Measurements from ENCODE around the gene LRP5. TPM values are rescaled to one million over a fixed set of nuclear protein-coding genes. Genes with fewer than 3 reads are reported as not detected.

LRP5 gene
- total RNA-seq, 1 donor from 2014 or later, result 17.4 TPM

DNA sequence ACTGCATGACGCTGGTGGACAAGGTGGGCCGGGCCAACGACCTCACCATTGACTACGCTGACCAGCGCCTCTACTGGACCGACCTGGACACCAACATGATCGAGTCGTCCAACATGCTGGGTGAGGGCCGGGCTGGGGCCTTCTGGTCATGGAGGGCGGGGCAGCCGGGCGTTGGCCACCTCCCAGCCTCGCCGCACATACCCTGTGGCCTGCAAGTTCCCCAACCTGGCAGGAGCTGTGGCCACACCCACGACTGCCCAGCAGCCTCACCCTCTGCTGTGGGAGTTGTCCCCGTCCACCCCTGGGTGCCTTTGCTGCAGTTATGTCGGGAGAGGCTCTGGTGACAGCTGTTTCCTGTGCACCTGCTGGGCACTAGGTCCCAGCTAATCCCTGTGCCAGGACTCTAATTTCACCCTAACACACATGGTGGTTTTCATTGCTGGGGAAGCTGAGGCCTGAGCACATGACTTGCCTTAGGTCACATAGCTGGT, 99.2 kb downstream of the LRP5 start:
- H3K4me3 Mint-ChIP-seq (ENCODE audit: unreplicated experiment), result no peak overlapping the region
- TF ChIP-seq, protein P1, sequence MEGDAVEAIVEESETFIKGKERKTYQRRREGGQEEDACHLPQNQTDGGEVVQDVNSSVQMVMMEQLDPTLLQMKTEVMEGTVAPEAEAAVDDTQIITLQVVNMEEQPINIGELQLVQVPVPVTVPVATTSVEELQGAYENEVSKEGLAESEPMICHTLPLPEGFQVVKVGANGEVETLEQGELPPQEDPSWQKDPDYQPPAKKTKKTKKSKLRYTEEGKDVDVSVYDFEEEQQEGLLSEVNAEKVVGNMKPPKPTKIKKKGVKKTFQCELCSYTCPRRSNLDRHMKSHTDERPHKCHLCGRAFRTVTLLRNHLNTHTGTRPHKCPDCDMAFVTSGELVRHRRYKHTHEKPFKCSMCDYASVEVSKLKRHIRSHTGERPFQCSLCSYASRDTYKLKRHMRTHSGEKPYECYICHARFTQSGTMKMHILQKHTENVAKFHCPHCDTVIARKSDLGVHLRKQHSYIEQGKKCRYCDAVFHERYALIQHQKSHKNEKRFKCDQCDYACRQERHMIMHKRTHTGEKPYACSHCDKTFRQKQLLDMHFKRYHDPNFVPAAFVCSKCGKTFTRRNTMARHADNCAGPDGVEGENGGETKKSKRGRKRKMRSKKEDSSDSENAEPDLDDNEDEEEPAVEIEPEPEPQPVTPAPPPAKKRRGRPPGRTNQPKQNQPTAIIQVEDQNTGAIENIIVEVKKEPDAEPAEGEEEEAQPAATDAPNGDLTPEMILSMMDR (IDR thresholded peaks at IDR 0.05; ENCODE audit: partially characterized antibody, unreplicated experiment), result no peak
- no peaks in the 10 kb centered on the region for H3K36me3 Mint-ChIP-seq (ENCODE audit: unreplicated experiment)
- H3K4me1 Mint-ChIP-seq (ENCODE audit: low read depth, unreplicated experiment), result peaks cover 2% of the 10 kb centered on the region
- peaks cover 7% of the 10 kb centered on the region for H3K27me3 Mint-ChIP-seq (ENCODE audit: unreplicated experiment)
- no peak for DNase-seq
- no peak overlapping the region for H3K27ac Mint-ChIP-seq (ENCODE audit: unreplicated experiment)
- no peaks in the 10 kb centered on the region for H3K9me3 Mint-ChIP-seq (ENCODE audit: unreplicated experiment)

GRCh38 chr11:68412593-68413475, 100.4 kb downstream of the LRP5 start:
- H3K36me3 Mint-ChIP-seq (ENCODE audit: unreplicated experiment), result no peaks in the 10 kb centered on the region
- H3K27ac Mint-ChIP-seq (ENCODE audit: unreplicated experiment), result no peak overlapping the region
- DNase-seq, result no peak
- TF ChIP-seq, protein P1 (IDR thresholded peaks at IDR 0.05; ENCODE audit: partially characterized antibody, unreplicated experiment), result no peak
- no peak overlapping the region for H3K4me3 Mint-ChIP-seq (ENCODE audit: unreplicated experiment)
- H3K27me3 Mint-ChIP-seq (ENCODE audit: unreplicated experiment), result peaks cover 7% of the 10 kb centered on the region
- no peaks in the 10 kb centered on the region for H3K4me1 Mint-ChIP-seq (ENCODE audit: low read depth, unreplicated experiment)
- H3K9me3 Mint-ChIP-seq (ENCODE audit: unreplicated experiment), result no peaks in the 10 kb centered on the region

DNA sequence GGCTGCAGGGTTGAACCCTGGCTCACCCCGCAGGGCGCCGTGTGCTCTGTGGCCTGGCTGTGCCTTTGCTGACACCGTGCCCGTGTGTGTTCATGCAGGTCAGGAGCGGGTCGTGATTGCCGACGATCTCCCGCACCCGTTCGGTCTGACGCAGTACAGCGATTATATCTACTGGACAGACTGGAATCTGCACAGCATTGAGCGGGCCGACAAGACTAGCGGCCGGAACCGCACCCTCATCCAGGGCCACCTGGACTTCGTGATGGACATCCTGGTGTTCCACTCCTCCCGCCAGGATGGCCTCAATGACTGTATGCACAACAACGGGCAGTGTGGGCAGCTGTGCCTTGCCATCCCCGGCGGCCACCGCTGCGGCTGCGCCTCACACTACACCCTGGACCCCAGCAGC, 101.2 kb downstream of the LRP5 start:
- no peaks in the 10 kb centered on the region for H3K9me3 Mint-ChIP-seq (ENCODE audit: unreplicated experiment)
- DNase-seq, result no peak
- H3K4me3 Mint-ChIP-seq (ENCODE audit: unreplicated experiment), result no peak overlapping the region
- TF ChIP-seq, protein P1 (IDR thresholded peaks at IDR 0.05; ENCODE audit: partially characterized antibody, unreplicated experiment), result no peak
- no peaks in the 10 kb centered on the region for H3K36me3 Mint-ChIP-seq (ENCODE audit: unreplicated experiment)
- no peaks in the 10 kb centered on the region for H3K4me1 Mint-ChIP-seq (ENCODE audit: low read depth, unreplicated experiment)
- peaks cover 7% of the 10 kb centered on the region for H3K27me3 Mint-ChIP-seq (ENCODE audit: unreplicated experiment)
- H3K27ac Mint-ChIP-seq (ENCODE audit: unreplicated experiment), result no peak overlapping the region

DNA sequence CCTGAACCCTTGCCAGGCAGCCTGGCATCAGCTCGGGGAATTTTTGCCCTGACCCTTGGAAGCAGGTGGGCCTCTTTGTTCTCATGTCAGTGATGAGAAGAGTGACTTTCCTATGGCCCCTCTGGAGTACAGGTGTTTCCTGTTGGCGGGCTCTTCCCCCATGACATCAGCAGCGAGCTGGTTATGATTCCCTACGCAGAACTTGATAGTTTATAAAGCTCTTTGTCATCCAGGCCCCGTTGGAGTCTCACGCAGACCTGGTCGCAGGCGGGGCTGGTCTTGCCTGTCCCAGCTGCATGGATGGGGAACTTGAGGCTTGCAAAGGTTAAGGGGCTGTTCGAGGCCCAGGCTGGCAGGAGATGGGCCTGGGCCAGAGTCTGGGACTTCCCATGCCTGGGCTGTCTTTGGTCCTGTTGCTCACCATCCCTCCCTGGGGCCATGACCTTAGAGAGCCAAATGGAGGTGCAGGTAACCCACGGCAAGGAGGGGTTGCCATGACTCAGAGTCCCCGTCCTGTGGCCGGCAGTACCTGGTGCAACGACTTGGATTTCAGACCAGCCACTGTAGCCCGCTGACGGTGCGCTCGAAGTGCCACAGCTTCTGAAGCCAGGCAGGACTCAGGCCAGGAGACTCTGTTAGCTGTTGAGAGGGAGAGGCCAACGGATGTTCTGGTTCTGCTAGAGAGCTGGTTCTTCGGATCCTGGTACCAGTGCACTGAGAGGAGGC, 102.3 kb downstream of the LRP5 start:
- Mint-ChIP-seq H3K36me3 (ENCODE audit: unreplicated experiment) (no peaks in the 10 kb centered on the region), H3K27ac (ENCODE audit: unreplicated experiment) (no peak overlapping the region)

More for the DNA sequence above, 102.3 kb downstream of the LRP5 start:
- TF ChIP-seq, protein P1 (IDR thresholded peaks at IDR 0.05; ENCODE audit: partially characterized antibody, unreplicated experiment), result no peak
- DNase-seq, result no peak
- Mint-ChIP-seq H3K27me3 (ENCODE audit: unreplicated experiment) (peaks cover 7% of the 10 kb centered on the region), H3K4me3 (ENCODE audit: unreplicated experiment) (no peak overlapping the region), H3K9me3 (ENCODE audit: unreplicated experiment) (no peaks in the 10 kb centered on the region), H3K4me1 (ENCODE audit: low read depth, unreplicated experiment) (no peaks in the 10 kb centered on the region)
